ENCODE results near the gene ARID1B. TPM values are rescaled to one million over a fixed set of nuclear protein-coding genes. Genes with fewer than 3 reads are reported as not detected.
A peak's percentile ranks its signal among the peaks of the same experiment; 100 is the strongest.

The ARID1B gene
- total RNA-seq, 1 donor from 2014 or later = 43.4 TPM

DNA sequence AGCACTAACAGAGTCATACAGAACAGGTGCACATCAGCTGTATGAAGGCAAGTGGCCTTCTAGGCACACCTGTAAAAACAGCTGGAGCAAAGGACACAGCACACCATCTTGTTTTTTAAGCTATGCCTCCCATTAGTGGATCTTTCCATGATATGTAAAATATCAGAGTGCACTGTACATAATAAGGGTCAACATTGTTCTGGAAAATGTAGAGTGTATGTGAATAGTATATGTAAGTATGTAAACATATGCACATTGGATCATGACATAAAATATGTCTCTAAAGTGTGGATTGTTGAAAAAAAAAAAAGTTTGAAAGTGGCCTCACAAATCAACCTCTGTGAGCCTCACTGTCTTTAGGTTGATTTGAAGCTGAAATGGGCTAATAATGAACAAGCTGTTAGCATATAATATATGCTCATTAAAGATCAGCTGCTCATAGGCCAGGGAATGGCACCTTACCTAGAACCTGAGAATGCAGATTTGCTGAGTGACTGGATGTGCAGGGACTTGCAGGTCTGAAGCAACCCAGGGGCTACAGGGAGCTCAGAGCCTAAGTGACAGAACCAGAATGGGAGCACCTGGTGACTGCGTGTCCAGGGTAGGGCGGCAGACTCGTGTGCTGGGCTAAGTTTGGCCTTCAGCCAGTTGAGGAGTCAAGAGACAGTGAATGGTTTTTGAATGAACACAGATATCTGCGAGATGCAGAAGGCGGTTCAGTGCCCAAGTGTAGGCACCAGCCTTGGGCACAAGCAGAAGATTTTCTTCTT is 347.5 kb downstream of the ARID1B start:
- no peaks in the 10 kb centered on the region for H3K27me3 ChIP-seq (ENCODE audit: low read depth)
- H3K27ac ChIP-seq (replicated peaks) = no peak overlapping the region
- DNase-seq = no peak
- no peak for TF ChIP-seq CTCF (IDR thresholded peaks at IDR 0.05; ENCODE audit: borderline replicate concordance)
- peaks cover 53% of the 10 kb centered on the region for H3K4me1 ChIP-seq
- H3K36me3 ChIP-seq = no peaks in the 10 kb centered on the region
- intact Hi-C loops (cut with micrococcal nuclease) = no loop called here
- no peak overlapping the region for H3K4me3 ChIP-seq
- no peaks in the 10 kb centered on the region for H3K9me3 ChIP-seq (replicated peaks)

DNA sequence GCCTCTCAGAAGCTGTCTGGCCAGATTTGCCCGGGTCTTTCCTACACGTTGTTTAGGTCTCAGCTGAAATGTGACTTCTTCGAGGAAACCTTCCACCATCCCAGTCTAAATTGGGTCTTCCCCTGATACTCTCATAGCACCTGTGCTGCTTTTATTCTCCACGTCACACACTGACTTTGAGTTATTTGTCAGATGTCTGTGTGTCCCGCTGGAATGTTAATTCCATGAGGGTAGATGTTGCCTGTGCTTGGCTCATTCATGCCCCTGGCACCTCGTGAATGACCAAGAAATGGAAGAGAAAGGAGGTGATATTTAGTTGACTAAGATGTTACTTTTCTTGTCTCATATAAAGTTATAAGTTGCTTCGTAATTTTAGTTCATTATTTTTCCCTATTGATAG is 348.4 kb downstream of the ARID1B start:
- no peak for DNase-seq
- TF ChIP-seq CTCF (IDR thresholded peaks at IDR 0.05; ENCODE audit: borderline replicate concordance) = no peak
- intact Hi-C loops (cut with micrococcal nuclease) = no loop called here
- Histone ChIP-seq H3K36me3 (no peaks in the 10 kb centered on the region), H3K9me3 (replicated peaks) (no peaks in the 10 kb centered on the region), H3K27ac (replicated peaks) (no peak overlapping the region), H3K4me3 (no peak overlapping the region), H3K27me3 (ENCODE audit: low read depth) (no peaks in the 10 kb centered on the region), H3K4me1 (peaks cover 55% of the 10 kb centered on the region)

- Histone ChIP-seq H3K36me3 (no peaks in the 10 kb centered on the region), H3K27ac (replicated peaks) (no peak overlapping the region), H3K27me3 (ENCODE audit: low read depth) (no peaks in the 10 kb centered on the region), H3K4me3 (no peak overlapping the region), H3K4me1 (peaks cover 52% of the 10 kb centered on the region), H3K9me3 (replicated peaks) (no peaks in the 10 kb centered on the region)
- intact Hi-C loops (cut with micrococcal nuclease) = no loop called here
- DNase-seq = no peak
- no peak for TF ChIP-seq CTCF (IDR thresholded peaks at IDR 0.05; ENCODE audit: borderline replicate concordance)
These were observed 349.3 kb downstream of the ARID1B start for GRCh38 chr6:157126183-157127098.

GRCh38 chr6:157128235-157128775 is 351.1 kb downstream of the ARID1B start:
- intact Hi-C loops (cut with micrococcal nuclease) = no loop called here
- DNase-seq = no peak
- peak overlapping the region; percentile 58 for H3K27ac ChIP-seq (replicated peaks)
- no peak overlapping the region for H3K4me3 ChIP-seq
- H3K4me1 ChIP-seq = peaks cover 45% of the 10 kb centered on the region
- no peak for TF ChIP-seq CTCF (IDR thresholded peaks at IDR 0.05; ENCODE audit: borderline replicate concordance)
- H3K27me3 ChIP-seq (ENCODE audit: low read depth) = no peaks in the 10 kb centered on the region
- peaks cover 4% of the 10 kb centered on the region for H3K36me3 ChIP-seq
- no peaks in the 10 kb centered on the region for H3K9me3 ChIP-seq (replicated peaks)

DNA sequence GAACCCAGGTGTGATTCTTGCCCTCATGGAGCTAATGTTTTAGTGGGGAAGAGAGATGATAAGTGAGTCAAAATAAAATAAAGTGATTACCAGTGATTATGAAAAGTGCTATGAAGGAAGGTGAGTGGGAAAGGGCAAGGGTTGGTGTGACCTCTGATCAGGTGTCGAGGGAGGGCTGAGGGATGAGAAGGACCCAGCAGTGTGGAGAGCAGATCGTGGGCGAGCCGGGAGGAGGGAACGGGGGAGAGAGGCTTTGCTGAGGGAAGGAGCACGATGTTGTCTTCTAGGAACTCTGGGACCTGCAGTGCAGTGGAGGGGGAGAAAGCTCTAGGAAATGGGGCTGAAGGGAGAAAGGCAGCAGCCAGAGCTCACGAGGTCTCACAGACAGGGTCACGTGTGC is 354.1 kb downstream of the ARID1B start:
- DNase-seq = no peak
- H3K27ac ChIP-seq (replicated peaks) = no peak overlapping the region
- peaks cover 57% of the 10 kb centered on the region for H3K4me1 ChIP-seq
- intact Hi-C loops (cut with micrococcal nuclease) = no loop called here
- TF ChIP-seq CTCF (IDR thresholded peaks at IDR 0.05; ENCODE audit: borderline replicate concordance) = no peak
- no peak overlapping the region for H3K4me3 ChIP-seq
- H3K9me3 ChIP-seq (replicated peaks) = no peaks in the 10 kb centered on the region
- H3K27me3 ChIP-seq (ENCODE audit: low read depth) = no peaks in the 10 kb centered on the region
- peaks cover 13% of the 10 kb centered on the region for H3K36me3 ChIP-seq
